NCI-H2029 (cell line): ENCODE data around the gene DNASE1L2.

ENCODE experiments used
- DNase-seq: peaks from one replicate; lab custom pipeline; 2025; lab: John Stamatoyannopoulos, UW

The DNASE1L2 gene

DNA sequence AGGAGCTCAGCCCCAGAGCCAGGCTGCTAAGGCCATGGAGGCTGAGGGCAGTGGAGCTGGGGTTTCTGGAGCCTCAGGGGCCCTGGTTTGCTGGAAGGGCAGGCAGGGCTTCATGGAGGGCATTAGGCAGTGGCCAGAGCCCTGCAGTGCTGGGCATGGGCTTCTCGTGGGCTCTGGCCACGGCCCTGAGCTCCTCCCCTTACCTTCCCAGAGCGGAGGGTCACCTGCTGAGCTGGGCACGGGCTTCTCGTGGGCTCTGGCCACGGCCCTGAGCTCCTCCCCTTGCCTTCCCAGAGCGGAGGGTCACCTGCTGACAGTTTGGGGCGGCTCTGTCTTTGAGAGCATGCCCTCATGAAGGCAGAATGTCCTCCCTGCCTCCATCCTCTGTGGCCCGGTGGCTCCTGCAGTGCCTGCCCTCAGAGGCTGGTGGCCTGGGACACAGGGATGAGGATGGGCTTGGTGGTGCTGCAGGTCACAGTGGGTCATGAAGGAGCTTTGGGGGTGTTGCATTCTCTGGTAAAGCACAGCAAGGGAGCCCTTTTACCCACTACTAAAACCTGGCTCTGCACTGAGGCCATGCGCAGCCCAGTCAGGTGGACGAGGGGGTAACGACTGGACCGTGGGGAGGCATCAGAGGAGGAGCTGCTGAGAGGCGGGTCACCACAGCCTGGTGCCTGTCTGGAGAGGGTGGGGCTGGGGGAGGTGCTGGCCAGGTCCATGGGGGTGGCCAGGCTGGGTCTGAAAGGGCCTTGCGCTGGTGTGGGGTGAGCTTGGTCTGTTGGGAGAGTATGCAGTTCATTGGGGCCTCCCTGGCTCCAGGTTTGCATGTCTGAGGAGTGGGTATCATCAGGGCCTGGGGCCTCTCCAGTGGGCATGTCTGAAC lies 34.6 kb downstream of the DNASE1L2 start:
- no peak for DNase-seq

GRCh38 chr16:2271848-2272461 lies 35.7 kb downstream of the DNASE1L2 start:
- no peak for DNase-seq

- no peak for DNase-seq
These were observed 37.2 kb downstream of the DNASE1L2 start for GRCh38 chr16:2273484-2273883.

DNA sequence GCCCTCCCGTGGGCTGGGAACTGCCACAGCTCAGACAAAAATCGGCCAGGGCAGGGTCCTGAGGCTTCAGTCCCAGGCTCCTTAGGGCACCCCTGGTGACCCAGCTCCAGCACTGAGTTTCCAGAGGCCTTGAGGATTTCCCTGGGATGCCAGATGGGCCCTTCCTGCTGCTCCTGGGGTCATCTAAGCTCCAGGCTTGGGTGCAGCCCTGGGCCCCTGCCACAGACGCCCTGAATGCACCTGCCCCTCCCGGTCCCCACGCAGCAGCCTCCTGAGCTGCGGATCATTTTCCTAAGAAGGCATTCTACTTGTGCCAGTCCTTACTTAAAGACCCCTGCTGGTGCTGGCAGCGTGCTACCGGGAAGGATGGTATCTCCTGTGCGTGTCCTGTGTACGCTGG lies 37.7 kb downstream of the DNASE1L2 start:
- no peak for DNase-seq

GRCh38 chr16:2275476-2276367 lies 39.5 kb downstream of the DNASE1L2 start:
- no peak for DNase-seq

GRCh38 chr16:2276368-2277195 lies 40.3 kb downstream of the DNASE1L2 start:
- no peak for DNase-seq

DNA sequence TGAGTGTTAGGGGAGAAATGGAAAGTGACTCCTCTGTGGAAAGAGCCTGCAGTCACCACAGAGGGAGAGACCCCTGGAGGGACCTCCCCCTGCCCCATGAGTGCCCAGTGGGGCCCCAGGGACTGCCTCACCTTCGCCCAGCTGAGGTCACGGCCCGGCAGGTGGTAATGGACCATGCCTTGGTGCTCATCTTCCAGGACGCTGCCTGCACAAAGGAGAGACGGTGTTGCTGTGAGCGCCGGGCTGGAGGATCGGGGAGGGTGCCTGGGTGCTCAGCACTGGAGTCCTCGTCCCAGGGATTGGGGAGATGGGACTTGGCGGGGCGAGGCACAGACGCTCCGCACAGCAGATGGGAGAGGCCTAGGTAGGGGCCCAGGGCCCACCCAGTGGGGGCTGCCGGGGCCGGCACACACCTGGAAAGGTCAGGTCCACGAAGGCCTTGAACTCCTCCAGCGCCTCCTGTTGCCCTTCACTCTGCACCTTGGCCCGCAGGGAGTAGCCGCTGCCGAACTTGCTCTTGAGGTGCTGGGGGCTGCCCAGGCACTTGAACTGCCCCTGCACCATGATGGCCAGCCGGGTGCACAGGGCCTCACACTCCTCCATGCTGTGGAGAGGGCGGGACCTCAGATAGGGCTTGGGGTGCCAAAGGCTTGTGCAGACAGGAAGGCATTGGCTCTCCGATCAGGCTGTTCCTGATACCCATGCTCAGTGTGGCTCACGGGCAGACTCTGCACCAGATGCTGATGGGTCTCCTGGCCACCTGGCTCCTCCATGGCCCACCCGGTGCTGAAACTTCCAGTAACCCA lies 41.4 kb downstream of the DNASE1L2 start:
- DNase-seq: no peak

- no peak for DNase-seq
These were observed 42.0 kb downstream of the DNASE1L2 start for GRCh38 chr16:2278272-2278608.

DNA sequence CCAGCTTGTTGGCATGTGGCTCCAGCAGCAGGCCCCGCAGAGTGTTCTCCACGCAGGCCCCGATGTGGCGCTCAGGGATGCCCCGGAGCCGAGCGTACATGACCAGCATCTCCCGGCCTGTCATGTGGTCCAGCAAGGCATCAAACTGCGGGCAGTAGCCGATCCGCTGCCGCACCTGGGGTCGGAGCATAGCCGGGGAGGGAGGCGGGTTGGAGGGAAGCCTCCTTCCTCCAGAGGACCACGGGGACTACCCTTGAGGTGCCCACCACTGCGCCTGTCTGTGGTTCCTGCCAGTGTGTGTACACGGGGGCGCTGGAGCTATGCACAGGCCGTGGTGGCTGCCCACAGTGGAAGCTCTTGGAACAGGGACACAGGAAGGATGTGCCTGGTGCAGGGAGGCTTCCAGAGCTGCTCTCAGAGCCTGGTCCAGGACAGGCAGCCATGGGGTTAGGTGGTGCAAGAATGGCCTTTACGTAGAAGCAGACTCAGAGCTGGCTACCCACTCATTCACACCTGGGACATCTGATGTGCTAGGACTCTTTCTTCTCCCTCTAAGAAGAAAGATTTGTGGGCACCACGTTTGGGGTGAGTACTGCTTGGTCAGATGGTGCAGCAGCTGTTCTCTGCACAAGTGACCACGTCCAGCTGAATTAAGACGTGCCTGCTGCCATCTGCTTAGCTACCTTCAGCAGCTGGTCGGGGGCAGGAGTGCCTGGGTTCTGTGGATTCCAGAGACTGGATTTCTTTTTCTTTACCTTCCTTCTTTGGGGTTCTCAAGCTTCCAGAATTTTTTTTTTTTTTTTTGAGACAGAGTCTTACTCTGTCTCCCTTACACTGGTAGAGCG lies 42.9 kb downstream of the DNASE1L2 start:
- no peak for DNase-seq

DNA sequence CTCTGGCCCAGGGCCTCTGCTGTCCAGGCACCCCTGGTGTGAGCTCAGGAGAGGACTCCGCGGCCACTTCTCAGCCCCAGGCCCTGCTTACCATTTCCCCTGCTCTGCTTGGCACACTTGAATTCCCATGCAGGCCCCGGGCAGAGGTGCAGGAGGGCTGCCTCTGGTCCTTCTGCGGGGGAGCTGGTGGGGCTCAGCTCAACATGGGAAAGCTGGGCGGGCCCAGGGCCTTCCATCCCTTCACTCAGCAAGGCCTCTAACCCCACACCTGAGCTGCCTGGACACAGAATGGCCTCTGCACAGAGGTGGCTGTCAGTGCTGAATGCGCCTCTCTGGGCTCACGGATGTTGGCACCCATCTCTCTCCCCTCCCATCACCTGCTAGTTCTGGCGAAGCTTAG lies 44.2 kb downstream of the DNASE1L2 start:
- no peak for DNase-seq

DNA sequence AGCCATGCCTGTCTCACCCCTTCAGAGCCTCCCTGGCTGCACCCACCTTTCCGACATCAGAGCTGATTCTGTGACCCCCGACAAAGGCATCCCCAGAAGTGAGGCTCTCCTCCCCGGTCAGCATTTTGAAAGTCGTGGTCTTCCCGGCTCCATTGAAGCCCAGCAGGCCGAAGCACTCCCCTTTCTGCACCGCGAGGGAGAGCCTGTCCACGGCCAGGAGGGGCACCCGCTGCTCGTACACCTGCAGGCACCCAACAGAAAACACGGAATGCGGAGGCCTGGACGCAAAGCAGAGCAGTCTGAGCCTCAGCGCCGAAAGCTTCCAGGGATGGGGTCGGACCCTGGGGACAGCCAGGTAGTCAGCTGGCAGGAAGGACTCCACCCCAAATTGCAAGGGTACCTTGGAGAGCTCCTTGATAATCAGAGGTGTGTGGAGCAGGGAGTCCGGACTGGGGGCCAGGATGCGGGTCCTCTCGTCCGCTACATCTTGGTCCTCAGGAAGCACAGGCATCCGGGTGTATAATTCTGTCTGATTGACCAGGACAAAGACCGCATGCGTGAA lies 44.8 kb downstream of the DNASE1L2 start:
- DNase-seq: no peak

DNA sequence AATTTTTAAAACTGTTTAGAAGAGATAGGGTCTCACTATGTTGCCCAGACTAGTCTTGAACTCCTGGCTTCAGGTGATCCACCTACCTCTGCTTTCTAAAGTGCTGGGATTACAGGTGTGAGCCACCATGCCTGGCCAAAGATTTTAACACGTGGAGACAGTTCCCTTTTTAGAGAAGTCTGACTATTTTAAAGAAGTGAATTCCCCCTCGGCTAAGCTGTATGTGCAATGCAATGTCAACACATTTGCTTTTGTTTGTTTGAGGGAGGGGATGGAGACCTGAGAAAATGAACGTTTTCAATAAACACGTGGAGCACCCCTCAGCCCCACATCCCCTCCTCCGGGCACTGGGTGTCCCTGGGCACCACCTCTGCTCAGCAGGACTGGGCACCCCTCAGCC lies 46.0 kb downstream of the DNASE1L2 start:
- DNase-seq: no peak

DNA sequence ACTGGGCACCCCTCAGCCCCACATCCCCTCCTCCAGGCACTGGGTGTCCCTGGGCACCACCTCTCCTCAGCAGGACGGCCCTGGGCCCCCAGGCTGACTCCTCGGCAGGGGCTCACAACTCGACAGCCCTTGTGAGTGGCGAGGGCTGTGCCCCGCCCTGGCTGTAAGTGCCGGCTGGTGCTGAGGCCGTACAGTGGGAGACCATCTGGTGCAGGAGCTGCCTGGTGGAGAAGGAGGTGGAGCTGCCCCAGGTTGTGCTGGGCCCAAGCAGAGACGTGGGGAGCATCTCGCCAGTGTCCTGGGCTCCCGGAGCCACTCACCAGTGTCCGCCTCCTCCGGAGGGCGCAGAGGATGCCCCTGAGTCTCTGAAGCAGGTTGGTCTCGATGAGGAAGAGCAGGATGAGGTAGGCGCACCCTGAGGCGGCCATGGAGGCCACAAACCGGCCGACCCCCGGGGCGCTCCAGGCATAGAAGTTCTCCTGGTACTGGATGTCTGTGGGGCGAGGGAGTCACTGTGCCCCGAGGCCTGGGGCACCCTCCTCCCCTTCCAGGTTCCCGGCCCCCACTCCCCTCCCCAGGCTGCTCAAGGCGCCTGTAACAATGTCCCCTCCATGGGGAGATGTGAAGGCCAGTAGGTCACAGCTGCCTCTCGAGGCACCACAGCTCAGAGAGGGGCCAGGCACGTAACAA lies 46.8 kb downstream of the DNASE1L2 start:
- no peak for DNase-seq

DNA sequence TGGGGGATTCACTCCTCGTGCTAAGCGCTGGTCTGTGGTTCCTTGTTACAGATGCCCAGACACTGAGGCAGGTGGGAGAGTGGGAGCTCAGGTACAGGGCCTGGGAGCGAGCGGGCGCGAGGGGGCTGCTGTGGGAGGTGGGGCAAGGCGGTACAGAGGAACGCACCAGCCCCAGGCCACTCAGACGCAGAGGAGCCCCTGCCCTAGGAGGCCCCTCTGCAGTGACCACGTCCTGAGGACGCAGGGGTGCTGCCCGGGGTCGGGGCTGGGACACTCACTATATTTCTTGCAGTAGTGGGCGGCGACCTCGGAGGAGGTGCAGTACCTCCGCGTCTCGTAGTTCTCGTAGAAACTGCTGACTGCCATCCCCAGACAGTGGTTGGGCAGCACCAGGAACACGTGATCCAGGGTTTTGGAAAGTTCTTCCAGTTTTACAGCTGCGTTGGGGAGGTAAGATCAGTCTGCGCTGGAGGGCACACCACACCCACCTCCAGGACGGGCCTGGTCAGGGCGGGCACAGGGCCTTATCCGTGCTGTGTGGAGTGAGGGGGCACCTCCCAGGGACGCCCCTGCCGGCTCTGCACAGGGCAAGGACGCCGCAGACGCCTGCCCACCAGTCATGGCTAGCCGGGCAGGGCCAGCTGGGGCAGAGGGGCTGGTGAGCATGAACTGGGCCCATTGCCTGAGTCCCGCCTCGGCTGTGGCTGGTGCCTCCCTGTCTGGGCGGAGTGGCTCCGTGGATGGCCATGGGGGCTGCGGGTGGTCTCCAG lies 47.9 kb downstream of the DNASE1L2 start:
- DNase-seq: no peak

- DNase-seq: no peak
These were observed 48.7 kb downstream of the DNASE1L2 start for GRCh38 chr16:2284797-2285576.

- DNase-seq: no peak
These were observed 49.5 kb downstream of the DNASE1L2 start for GRCh38 chr16:2285731-2286191.

DNA sequence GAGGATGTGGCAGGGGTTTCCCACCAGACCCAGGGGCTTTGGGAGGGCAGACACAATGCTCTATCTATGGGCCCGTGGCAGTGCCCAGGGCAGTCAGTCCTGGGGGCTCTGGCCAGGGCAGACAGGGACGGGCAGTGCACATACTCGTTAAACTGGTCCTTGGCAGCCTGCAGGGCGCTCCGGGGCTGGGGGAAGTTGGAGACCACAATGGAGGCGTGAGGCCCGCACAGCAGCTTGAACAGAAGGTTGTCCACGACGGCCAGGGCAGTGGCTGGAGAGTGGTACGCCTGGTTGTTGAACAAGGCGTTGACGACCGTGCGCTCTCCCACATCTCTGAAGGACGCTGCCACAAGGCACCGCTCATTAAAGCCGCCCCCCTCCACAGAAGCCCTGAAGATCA lies 50.3 kb downstream of the DNASE1L2 start:
- DNase-seq: no peak
